ENCODE measurements around the gene EFHC1. TPM values are rescaled to one million over a fixed set of nuclear protein-coding genes. Genes with fewer than 3 reads are reported as not detected.

EFHC1 gene
- total RNA-seq, 1 experiment from 2014 or later: 24.6 TPM

GRCh38 chr6:52400313-52401041 lies 19.7 kb upstream of the EFHC1 start:
- Histone ChIP-seq H3K36me3 (ENCODE audit: control insufficient read depth, insufficient read depth, low read length) (no peaks in the 10 kb centered on the region), H3K27me3 (ENCODE audit: control insufficient read depth, insufficient read depth, low read length) (no peaks in the 10 kb centered on the region), H3K27ac (ENCODE audit: low read length) (no peak overlapping the region), H3K4me3 (ENCODE audit: low read depth in 2 of 2, low read length in 2 of 2) (no peak overlapping the region), H3K9me3 (ENCODE audit: control insufficient read depth, insufficient read depth, low read depth, low read length) (no peaks in the 10 kb centered on the region), H3K4me1 (ENCODE audit: control insufficient read depth, insufficient read depth, low read length) (no peaks in the 10 kb centered on the region; the same call in 1 of the 2 replicates)
- ChIA-PET POLR2A (no interaction called here), CTCF (interaction anchor here (0.6 to 1.1 kb wide), 4 partner anchors 10 to 251 kb away, joined by 3 to 10 read pairs (median 4); partner anchors contain the start of gene MCM3)
- no TSS peak for BruUV-seq (replicated peaks)
- ATAC-seq (no peak), DNase-seq (ENCODE audit: low read depth, low spot score) (no peak)
- intact Hi-C loops (cut with micrococcal nuclease; ENCODE audit: unreplicated experiment): no loop called here
- in situ Hi-C loops (cut with HindIII; ENCODE audit: low pct_unique_long_range_greater_than_20kb, low sequenced_read_pairs): loop anchor here (10.0 kb wide), 1 partner anchor 116 kb away; the partner anchor contains the start of gene MCM3
- TF ChIP-seq CTCF (IDR thresholded peaks at IDR 0.05): no peak
- no peak for TF ChIP-seq SIN3A (IDR thresholded peaks at IDR 0.05; ENCODE audit: borderline replicate concordance, insufficient read depth, low read depth, low read length)
- TF ChIP-seq POLR2AphosphoS5 (IDR thresholded peaks at IDR 0.05; ENCODE audit: low read depth, low read length): no peak
- TF ChIP-seq TCF7L2 (IDR thresholded peaks at IDR 0.05; ENCODE audit: low read depth, low read length): no peak
- no peak for TF ChIP-seq REST (IDR thresholded peaks at IDR 0.05; ENCODE audit: insufficient read depth in 1 of 2, low read depth in 2 of 2, low read length in 1 of 2)

- ATAC-seq: no peak
- no TSS peak for BruUV-seq (replicated peaks)
- TF ChIP-seq POLR2AphosphoS5 (IDR thresholded peaks at IDR 0.05; ENCODE audit: low read depth, low read length) (no peak), SIN3A (IDR thresholded peaks at IDR 0.05; ENCODE audit: borderline replicate concordance, insufficient read depth, low read depth, low read length) (no peak), REST (IDR thresholded peaks at IDR 0.05; ENCODE audit: insufficient read depth in 1 of 2, low read depth in 2 of 2, low read length in 1 of 2) (no peak), CTCF (IDR thresholded peaks at IDR 0.05) (no peak), TCF7L2 (IDR thresholded peaks at IDR 0.05; ENCODE audit: low read depth, low read length) (no peak)
- intact Hi-C loops (cut with micrococcal nuclease; ENCODE audit: unreplicated experiment): no loop called here
- ChIA-PET CTCF (no interaction called here), POLR2A (no interaction called here)
- Histone ChIP-seq H3K9me3 (ENCODE audit: control insufficient read depth, insufficient read depth, low read depth, low read length) (no peaks in the 10 kb centered on the region), H3K27ac (ENCODE audit: low read length) (no peak overlapping the region), H3K27me3 (ENCODE audit: control insufficient read depth, insufficient read depth, low read length) (no peaks in the 10 kb centered on the region), H3K4me1 (ENCODE audit: control insufficient read depth, insufficient read depth, low read length) (no peaks in the 10 kb centered on the region; the same call in 1 of the 2 replicates), H3K4me3 (ENCODE audit: low read depth in 2 of 2, low read length in 2 of 2) (no peak overlapping the region), H3K36me3 (ENCODE audit: control insufficient read depth, insufficient read depth, low read length) (no peaks in the 10 kb centered on the region)
- in situ Hi-C loops (cut with HindIII; ENCODE audit: low pct_unique_long_range_greater_than_20kb, low sequenced_read_pairs): loop anchor here (10.0 kb wide), 1 partner anchor 118 kb away; the partner anchor contains the start of gene MCM3
- DNase-seq (ENCODE audit: low read depth, low spot score): no peak
Observed at GRCh38 chr6:52403086-52403485, 17.1 kb upstream of the EFHC1 start.

Data from Panc1 (cell line).